Measurements from ENCODE around the gene PHAF1. TPM values are rescaled to one million over a fixed set of nuclear protein-coding genes. Genes with fewer than 3 reads are reported as not detected.

PHAF1 gene
- total and polyA plus RNA-seq, 2 of the 8 experiments (the other 6 are each of a cell fraction or from before 2014, with no cell fraction given), result 18.6 to 26.4 TPM

DNA sequence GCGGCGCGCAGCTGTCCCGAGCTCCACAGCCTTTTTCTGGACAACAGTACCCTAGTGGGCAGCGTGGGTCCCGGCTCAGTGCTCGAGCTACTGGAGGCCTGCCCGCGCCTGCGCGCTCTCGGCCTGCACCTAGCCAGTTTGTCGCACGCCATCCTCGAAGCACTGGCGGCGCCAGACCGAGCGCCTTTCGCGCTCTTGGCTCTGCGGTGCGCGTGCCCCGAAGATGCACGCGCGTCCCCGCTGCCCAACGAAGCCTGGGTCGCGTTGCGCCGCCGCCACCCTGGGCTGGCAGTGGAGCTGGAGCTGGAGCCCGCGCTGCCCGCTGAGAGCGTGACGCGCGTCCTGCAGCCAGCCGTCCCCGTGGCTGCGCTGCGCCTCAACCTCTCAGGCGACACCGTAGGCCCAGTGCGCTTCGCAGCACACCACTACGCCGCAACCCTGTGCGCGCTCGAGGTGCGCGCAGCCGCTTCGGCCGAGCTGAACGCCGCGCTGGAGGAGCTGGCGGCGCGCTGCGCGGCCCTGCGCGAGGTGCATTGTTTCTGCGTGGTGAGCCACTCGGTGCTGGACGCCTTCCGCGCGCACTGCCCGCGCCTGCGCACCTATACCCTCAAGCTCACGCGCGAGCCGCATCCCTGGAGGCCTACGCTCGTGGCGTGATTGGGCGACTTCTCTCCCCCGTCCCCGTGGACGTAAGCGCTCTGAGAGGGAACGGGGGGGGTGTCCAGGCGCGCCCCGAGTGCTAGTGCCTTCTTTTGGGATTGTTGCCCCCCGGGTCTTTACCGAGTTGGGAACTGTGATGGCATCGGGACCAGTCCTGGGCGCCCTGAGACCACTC lies 53.6 kb downstream of the PHAF1 start (continued):
- TF ChIP-seq, protein P1, sequence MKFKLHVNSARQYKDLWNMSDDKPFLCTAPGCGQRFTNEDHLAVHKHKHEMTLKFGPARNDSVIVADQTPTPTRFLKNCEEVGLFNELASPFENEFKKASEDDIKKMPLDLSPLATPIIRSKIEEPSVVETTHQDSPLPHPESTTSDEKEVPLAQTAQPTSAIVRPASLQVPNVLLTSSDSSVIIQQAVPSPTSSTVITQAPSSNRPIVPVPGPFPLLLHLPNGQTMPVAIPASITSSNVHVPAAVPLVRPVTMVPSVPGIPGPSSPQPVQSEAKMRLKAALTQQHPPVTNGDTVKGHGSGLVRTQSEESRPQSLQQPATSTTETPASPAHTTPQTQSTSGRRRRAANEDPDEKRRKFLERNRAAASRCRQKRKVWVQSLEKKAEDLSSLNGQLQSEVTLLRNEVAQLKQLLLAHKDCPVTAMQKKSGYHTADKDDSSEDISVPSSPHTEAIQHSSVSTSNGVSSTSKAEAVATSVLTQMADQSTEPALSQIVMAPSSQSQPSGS (IDR thresholded peaks at IDR 0.05; ENCODE audit: low read length), result no peak
- TF ChIP-seq ZNF274 (IDR thresholded peaks at IDR 0.05; ENCODE audit: borderline replicate concordance, extremely low read depth, low read length) (no peak), EZH2 (IDR thresholded peaks at IDR 0.05; ENCODE audit: low read depth, low read length, severe bottlenecking) (peak; percentile 98), BACH1 (IDR thresholded peaks at IDR 0.05; ENCODE audit: low read length) (no peak; the same call in 1 of the 2 replicates), GTF2F1 (IDR thresholded peaks at IDR 0.05; ENCODE audit: borderline replicate concordance, low read depth, low read length) (no peak), KDM4A (IDR thresholded peaks at IDR 0.05; ENCODE audit: low read depth, low read length, severe bottlenecking) (peak; percentile 80)
- TF ChIP-seq, protein P2, sequence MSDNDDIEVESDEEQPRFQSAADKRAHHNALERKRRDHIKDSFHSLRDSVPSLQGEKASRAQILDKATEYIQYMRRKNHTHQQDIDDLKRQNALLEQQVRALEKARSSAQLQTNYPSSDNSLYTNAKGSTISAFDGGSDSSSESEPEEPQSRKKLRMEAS (IDR thresholded peaks at IDR 0.05), result peak; percentile 54; the same call in 1 of the 2 replicates

Data from H1 (cell line).